CD4-positive, alpha-beta T cell (primary cell): ENCODE data around the gene NKAP. TPM values are rescaled to one million over a fixed set of nuclear protein-coding genes. Genes with fewer than 3 reads are reported as not detected.

Experiments used
- ATAC-seq: fragments of 200-7000 bp; cut with Tn5 transposase; one replicate; pipeline ENCODE4 v1.10.0; 2022; ENCODE audit warnings: mild to moderate bottlenecking; ENCODE audit not compliant: poor library complexity
- CTCF ChIA-PET: fragments of 350-600 bp; sonication (Branson Sonifier 250); formaldehyde crosslinking; loops from one replicate; lab custom pipeline; 2021; ENCODE audit warnings: antibody characterized with exemption, inconsistent platforms; lab: Charles Lee
- POLR2A ChIA-PET: fragments of 350-600 bp; sonication (Branson Sonifier 250); formaldehyde crosslinking; loops from one replicate; lab custom pipeline; 2021; ENCODE audit warnings: antibody characterized with exemption, inconsistent platforms; lab: Charles Lee
- DNase-seq, 14 experiments: peaks; one replicate each; pipeline ENCODE4 v3.0.0-alpha.2; 2013 to 2020; ENCODE audit warnings: mixed read lengths in 2 of 14
- H3K27ac ChIP-seq, 2 donors: one replicate each; pipeline versions ENCODE4 v1.5.1 to v1.7.0; 2013; ENCODE audit warnings: low read length in 2 of 2, low read depth in 1 of 2, mild to moderate bottlenecking in 1 of 2
- H3K27me3 ChIP-seq, 2 experiments: 1 replicate in 1 of 2; 2 replicates in 1 of 2; pipeline versions ENCODE4 v1.6.1 to v1.7.0; 2013; ENCODE audit warnings: low read length in 2 of 2, control low read depth in 1 of 2, mild to moderate bottlenecking in 1 of 2, moderate library complexity in 1 of 2; ENCODE audit not compliant: insufficient read depth in 2 of 2, control insufficient read depth in 1 of 2
- H3K36me3 ChIP-seq: one replicate; pipeline ENCODE4 v1.6.1; 2013; ENCODE audit warnings: low read length, control low read depth; ENCODE audit not compliant: insufficient read depth
- H3K4me1 ChIP-seq: one replicate; pipeline ENCODE4 v1.6.1; 2013; ENCODE audit warnings: low read length, control low read depth; ENCODE audit not compliant: insufficient read depth
- H3K4me3 ChIP-seq: one replicate; pipeline ENCODE4 v1.5.1; 2013; ENCODE audit warnings: mild to moderate bottlenecking, low read length, moderate library complexity
- H3K9me3 ChIP-seq, 2 experiments: 1 replicate in 1 of 2; 2 replicates in 1 of 2; pipeline versions ENCODE4 v1.6.1 to v1.7.0; 2013; ENCODE audit warnings: low read length in 2 of 2, mild to moderate bottlenecking in 2 of 2, control low read depth in 1 of 2, moderate library complexity in 1 of 2; ENCODE audit not compliant: control insufficient read depth in 1 of 2, insufficient read depth in 1 of 2
- H3K27ac Mint-ChIP-seq: one replicate; pipeline ENCODE4 v1.8.0; 2020; ENCODE audit warnings: mixed read lengths
- H3K27me3 Mint-ChIP-seq: one replicate; pipeline ENCODE4 v1.8.0; 2021; ENCODE audit warnings: mixed read lengths
- H3K36me3 Mint-ChIP-seq: one replicate; pipeline ENCODE4 v1.8.0; 2021; ENCODE audit warnings: low read depth, mixed read lengths
- H3K4me1 Mint-ChIP-seq: one replicate; pipeline ENCODE4 v1.8.0; 2021; ENCODE audit warnings: low read depth, mixed read lengths
- H3K4me3 Mint-ChIP-seq: one replicate; pipeline ENCODE4 v1.8.0; 2020; ENCODE audit warnings: mild to moderate bottlenecking, mixed read lengths
- H3K9me3 Mint-ChIP-seq: one replicate; pipeline ENCODE4 v1.8.0; 2020; ENCODE audit warnings: mixed read lengths
- intact Hi-C, 2 experiments: fragments of 100-400 bp; cut with DNase I in 1 of 2; cut with micrococcal nuclease in 1 of 2; formaldehyde crosslinking; loops; one replicate each; pipeline versions ENCODE4 v1.15.1 to v1.9.0; 2023 to 2025; cut with DNase I, micrococcal nuclease
- total RNA-seq, 174 experiments: library from RNA in 2 of 174; stranded (reverse) in 2 of 174; gene quantifications; one replicate each; pipeline ENCODE4 v1.2.3 and lab custom pipeline; 2021 to 2026
- TF ChIP-seq, protein P1 (sequence below): fragments of 200-600 bp; IDR thresholded peaks from one replicate; pipeline ENCODE4 v1.8.0; 2022; ENCODE audit warnings: antibody characterized with exemption, mild to moderate bottlenecking

NKAP gene
- total RNA-seq, 2 experiments from 2014 or later: 14.5 to 15.6 TPM

DNA sequence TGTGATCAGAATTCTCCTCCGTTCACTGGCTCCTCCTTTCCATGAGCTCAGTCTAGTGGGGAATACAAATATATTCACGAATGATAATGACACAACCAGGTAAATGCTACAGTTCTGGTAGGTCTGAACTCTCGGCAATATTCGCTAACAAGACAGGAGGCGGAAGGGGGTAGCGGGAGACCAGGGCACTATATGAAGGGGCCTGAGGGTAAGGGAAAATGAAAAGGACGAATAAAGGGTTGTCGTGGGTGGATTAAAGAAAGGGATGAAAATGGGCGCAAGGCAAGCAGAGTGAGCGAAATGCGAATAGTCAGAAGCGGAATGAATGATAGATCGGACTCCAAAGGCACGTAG lies 743 bp downstream of the NKAP start:
- CTCF ChIA-PET: no interaction called here
- H3K4me1 Mint-ChIP-seq: peaks cover 25% of the 10 kb centered on the region

DNA sequence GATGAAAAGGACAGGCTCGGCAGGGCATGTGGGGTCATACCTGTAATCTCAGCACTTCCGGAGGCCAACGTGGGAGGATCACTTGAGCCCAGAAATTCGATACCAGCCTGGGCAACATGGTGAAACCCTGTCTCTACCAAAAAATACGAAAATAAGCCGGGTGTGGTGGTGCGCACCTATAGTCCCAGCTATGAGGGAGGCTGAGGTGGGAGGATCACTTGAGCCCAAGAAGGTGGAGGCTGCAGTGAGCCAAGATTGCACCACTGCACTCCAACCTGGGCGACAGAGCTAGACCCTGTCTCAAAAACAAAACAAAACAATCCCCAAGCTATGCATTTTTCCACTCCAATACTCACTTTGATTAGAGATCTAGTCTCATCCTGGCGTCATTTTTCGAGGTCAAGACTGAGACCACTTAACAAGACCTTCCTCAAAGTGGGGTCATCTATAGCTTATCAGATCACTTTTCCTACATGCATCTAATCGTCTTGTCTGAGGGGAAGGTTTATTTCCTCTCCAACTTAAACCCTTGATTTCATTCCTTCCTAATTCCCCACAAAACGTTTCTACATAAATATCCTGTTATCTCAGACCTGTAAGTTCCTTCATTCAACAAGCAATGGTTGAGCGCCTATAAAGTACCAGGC lies 1.3 kb downstream of the NKAP start:
- CTCF ChIA-PET: no interaction called here
- peaks cover 25% of the 10 kb centered on the region for H3K36me3 Mint-ChIP-seq
- Histone ChIP-seq H3K36me3 (no peaks in the 10 kb centered on the region), H3K4me1 (peaks cover 19% of the 10 kb centered on the region), H3K4me3 (peak overlapping the region; percentile 95), H3K27me3 (no peaks in the 10 kb centered on the region), H3K27ac (peak overlapping the region in 1 of 2 donors; percentile 91), H3K9me3 (no peaks in the 10 kb centered on the region)
- peaks cover 25% of the 10 kb centered on the region for H3K4me1 Mint-ChIP-seq
- DNase-seq (no peak), ATAC-seq (no peak)
- intact Hi-C loops: loop anchor here (2.0 to 10.0 kb wide), 4 partner anchors 71 to 313 kb away; partner anchors contain the start of genes NDUFA1 (in 1 of the 2), RNF113A (in 1 of the 2), UPF3B (in 1 of the 2) and ZBTB33 (in 1 of the 2)
- no peaks in the 10 kb centered on the region for H3K9me3 Mint-ChIP-seq
- POLR2A ChIA-PET: interaction anchor here (0.9 to 1.2 kb wide), 3 partner anchors 71 to 618 kb away, joined by 3 to 5 read pairs (median 4); partner anchors contain the start of genes CUL4B and ZBTB33
- peak overlapping the region; percentile 96 for H3K4me3 Mint-ChIP-seq
- peak overlapping the region; percentile 87 for H3K27ac Mint-ChIP-seq
- no peaks in the 10 kb centered on the region for H3K27me3 Mint-ChIP-seq
- TF ChIP-seq, protein P1, sequence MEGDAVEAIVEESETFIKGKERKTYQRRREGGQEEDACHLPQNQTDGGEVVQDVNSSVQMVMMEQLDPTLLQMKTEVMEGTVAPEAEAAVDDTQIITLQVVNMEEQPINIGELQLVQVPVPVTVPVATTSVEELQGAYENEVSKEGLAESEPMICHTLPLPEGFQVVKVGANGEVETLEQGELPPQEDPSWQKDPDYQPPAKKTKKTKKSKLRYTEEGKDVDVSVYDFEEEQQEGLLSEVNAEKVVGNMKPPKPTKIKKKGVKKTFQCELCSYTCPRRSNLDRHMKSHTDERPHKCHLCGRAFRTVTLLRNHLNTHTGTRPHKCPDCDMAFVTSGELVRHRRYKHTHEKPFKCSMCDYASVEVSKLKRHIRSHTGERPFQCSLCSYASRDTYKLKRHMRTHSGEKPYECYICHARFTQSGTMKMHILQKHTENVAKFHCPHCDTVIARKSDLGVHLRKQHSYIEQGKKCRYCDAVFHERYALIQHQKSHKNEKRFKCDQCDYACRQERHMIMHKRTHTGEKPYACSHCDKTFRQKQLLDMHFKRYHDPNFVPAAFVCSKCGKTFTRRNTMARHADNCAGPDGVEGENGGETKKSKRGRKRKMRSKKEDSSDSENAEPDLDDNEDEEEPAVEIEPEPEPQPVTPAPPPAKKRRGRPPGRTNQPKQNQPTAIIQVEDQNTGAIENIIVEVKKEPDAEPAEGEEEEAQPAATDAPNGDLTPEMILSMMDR: no peak

More for the DNA sequence above, 743 bp downstream of the NKAP start:
- POLR2A ChIA-PET: interaction anchor here (0.9 to 1.2 kb wide), 2 partner anchors 308 to 618 kb away, joined by 3 to 5 read pairs; partner anchors contain the start of genes CUL4B and ZBTB33
- Histone ChIP-seq H3K27me3 (no peaks in the 10 kb centered on the region), H3K27ac (peak overlapping the region; percentile 91 to 93), H3K4me1 (peaks cover 19% of the 10 kb centered on the region), H3K4me3 (peak overlapping the region; percentile 95), H3K9me3 (no peaks in the 10 kb centered on the region), H3K36me3 (no peaks in the 10 kb centered on the region)
- DNase-seq (peak in 1 of 14 experiments; percentile 10), ATAC-seq (peak; percentile 21)
- Mint-ChIP-seq H3K27ac (peak overlapping the region; percentile 87), H3K9me3 (no peaks in the 10 kb centered on the region), H3K27me3 (no peaks in the 10 kb centered on the region), H3K36me3 (peaks cover 25% of the 10 kb centered on the region), H3K4me3 (peak overlapping the region; percentile 96)
- intact Hi-C loops: loop anchor here (2.0 to 10.0 kb wide), 4 partner anchors 72 to 312 kb away; partner anchors contain the start of genes NDUFA1 (in 1 of the 2), RNF113A (in 1 of the 2), UPF3B (in 1 of the 2) and ZBTB33 (in 1 of the 2)
- TF ChIP-seq, protein P1: no peak

DNA sequence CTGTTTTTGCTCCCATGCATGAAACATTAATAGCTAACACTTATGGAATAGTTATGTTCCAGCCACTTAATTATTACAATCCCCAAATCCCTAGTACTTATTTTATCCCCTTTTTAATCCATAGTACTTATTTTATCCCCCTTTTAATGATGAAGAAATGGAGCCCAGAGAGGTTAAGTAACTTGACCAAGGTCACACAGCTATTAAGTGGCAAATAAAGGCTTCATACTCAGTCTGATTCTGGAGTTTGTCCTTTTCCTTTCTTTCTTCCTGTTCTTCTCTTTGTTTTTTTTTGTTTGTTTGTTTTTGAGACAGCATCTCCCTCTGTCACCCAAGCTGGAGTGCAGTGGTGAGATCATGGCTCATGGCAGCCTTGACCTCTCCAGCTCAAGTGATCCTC lies 2.2 kb downstream of the NKAP start:
- DNase-seq: no peak
- no peaks in the 10 kb centered on the region for H3K9me3 Mint-ChIP-seq
- H3K27me3 ChIP-seq: no peaks in the 10 kb centered on the region
- peak overlapping the region; percentile 87 for H3K27ac Mint-ChIP-seq
- H3K4me1 Mint-ChIP-seq: peaks cover 25% of the 10 kb centered on the region
- ChIA-PET CTCF (no interaction called here), POLR2A (no interaction called here)
- intact Hi-C loops: loop anchor here (5.0 to 10.0 kb wide), 3 partner anchors 89 to 313 kb away; partner anchors contain the start of genes UPF3B (in 1 of the 2) and ZBTB33 (in 1 of the 2)
- peaks cover 7% of the 10 kb centered on the region for H3K36me3 ChIP-seq
- H3K4me3 ChIP-seq: no peak overlapping the region
- H3K4me3 Mint-ChIP-seq: peak overlapping the region; percentile 78
- H3K9me3 ChIP-seq: no peaks in the 10 kb centered on the region
- no peak for ATAC-seq
- H3K4me1 ChIP-seq: peaks cover 19% of the 10 kb centered on the region
- no peaks in the 10 kb centered on the region for H3K27me3 Mint-ChIP-seq
- TF ChIP-seq, protein P1: no peak
- H3K27ac ChIP-seq: no peak overlapping the region
- H3K36me3 Mint-ChIP-seq: peaks cover 30% of the 10 kb centered on the region
